ENCODE data around the gene ARHGDIG.

DNA sequence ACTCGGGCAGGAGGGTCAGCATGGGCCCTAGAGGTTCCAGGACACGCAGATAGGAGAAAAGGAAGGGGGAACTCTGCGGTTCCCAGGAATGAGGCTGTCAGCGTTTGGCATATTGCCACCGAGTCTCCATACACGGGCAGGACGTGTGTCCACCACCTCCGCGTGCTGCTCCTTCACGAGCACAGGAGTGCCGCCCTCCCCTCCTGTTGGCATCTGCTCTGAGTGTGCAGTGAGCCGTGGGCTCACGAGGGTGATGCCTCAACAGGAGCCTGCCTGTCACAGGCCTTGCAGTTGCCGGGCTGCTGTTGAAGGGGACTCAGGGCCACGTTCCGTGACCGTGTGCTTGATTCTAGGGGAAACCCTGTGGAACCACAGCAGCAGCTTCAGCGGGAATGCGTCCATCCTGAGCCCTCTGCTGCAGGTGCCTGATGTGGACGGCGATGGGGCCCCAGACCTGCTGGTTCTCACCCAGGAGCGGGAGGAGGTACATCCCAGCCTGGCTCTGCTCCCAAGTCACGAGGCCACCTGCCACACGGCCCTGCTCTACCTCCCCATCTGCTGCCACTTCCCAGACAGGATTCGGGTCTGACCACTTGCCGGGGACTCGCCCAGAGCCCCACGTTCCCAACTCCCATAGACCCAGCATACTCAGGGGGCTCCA is 19.2 kb upstream of the ARHGDIG start:
- TF ChIP-seq POLR2AphosphoS5 (IDR thresholded peaks at IDR 0.05; ENCODE audit: low read depth, low read length) (no peak), FOXP2 (optimal IDR thresholded peaks at IDR 0.05; ENCODE audit: borderline replicate concordance, extremely low read depth, extremely low read length, insufficient read depth) (no peak), TAF1 (IDR thresholded peaks at IDR 0.05; ENCODE audit: borderline replicate concordance, insufficient read depth, low read length) (no peak)
- TF ChIP-seq, protein P1, sequence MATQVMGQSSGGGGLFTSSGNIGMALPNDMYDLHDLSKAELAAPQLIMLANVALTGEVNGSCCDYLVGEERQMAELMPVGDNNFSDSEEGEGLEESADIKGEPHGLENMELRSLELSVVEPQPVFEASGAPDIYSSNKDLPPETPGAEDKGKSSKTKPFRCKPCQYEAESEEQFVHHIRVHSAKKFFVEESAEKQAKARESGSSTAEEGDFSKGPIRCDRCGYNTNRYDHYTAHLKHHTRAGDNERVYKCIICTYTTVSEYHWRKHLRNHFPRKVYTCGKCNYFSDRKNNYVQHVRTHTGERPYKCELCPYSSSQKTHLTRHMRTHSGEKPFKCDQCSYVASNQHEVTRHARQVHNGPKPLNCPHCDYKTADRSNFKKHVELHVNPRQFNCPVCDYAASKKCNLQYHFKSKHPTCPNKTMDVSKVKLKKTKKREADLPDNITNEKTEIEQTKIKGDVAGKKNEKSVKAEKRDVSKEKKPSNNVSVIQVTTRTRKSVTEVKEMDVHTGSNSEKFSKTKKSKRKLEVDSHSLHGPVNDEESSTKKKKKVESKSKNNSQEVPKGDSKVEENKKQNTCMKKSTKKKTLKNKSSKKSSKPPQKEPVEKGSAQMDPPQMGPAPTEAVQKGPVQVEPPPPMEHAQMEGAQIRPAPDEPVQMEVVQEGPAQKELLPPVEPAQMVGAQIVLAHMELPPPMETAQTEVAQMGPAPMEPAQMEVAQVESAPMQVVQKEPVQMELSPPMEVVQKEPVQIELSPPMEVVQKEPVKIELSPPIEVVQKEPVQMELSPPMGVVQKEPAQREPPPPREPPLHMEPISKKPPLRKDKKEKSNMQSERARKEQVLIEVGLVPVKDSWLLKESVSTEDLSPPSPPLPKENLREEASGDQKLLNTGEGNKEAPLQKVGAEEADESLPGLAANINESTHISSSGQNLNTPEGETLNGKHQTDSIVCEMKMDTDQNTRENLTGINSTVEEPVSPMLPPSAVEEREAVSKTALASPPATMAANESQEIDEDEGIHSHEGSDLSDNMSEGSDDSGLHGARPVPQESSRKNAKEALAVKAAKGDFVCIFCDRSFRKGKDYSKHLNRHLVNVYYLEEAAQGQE (IDR thresholded peaks at IDR 0.05; ENCODE audit: insufficient read depth in 1 of 2, low read depth in 2 of 2, low read length in 2 of 2): no peak
